Smooth muscle cell (in vitro differentiated cells): ENCODE measurements around the gene GJB4. TPM values are rescaled to one million over a fixed set of nuclear protein-coding genes. Genes with fewer than 3 reads are reported as not detected.

Experiments
- DNase-seq: peaks from one replicate; lab custom pipeline; 2025; ENCODE audit not compliant: unreplicated experiment; lab: John Stamatoyannopoulos, UW
- H2AFZ ChIP-seq: fragments of 200-600 bp; sonication (generic); 2 replicates; pipeline ENCODE4 v1.6.0; 2016; ENCODE audit warnings: antibody characterized with exemption, low read depth, mild to moderate bottlenecking
- H3F3A ChIP-seq: fragments of 200-600 bp; sonication (generic); 2 replicates; pipeline ENCODE4 v1.6.0; 2017; ENCODE audit warnings: antibody characterized with exemption, low read depth
- H3K27ac ChIP-seq: fragments of 200-600 bp; sonication (generic); 2 replicates; pipeline ENCODE4 v1.5.1; 2016; ENCODE audit warnings: low read depth, mild to moderate bottlenecking
- H3K27me3 ChIP-seq: fragments of 200-600 bp; sonication (generic); 2 replicates; pipeline ENCODE4 v1.6.1; 2016; ENCODE audit warnings: low read depth, mild to moderate bottlenecking
- H3K36me3 ChIP-seq: fragments of 200-600 bp; sonication (generic); 2 replicates; pipeline ENCODE4 v1.5.1; 2016; ENCODE audit warnings: low read depth
- H3K4me1 ChIP-seq: fragments of 200-600 bp; sonication (generic); 2 replicates; pipeline ENCODE4 v1.5.1; 2016; ENCODE audit warnings: low read depth
- H3K4me2 ChIP-seq: fragments of 200-600 bp; sonication (generic); 2 replicates; pipeline ENCODE4 v1.6.0; 2016; ENCODE audit warnings: mild to moderate bottlenecking
- H3K4me3 ChIP-seq: fragments of 200-600 bp; sonication (generic); 2 replicates; pipeline ENCODE4 v1.5.1; 2016; ENCODE audit warnings: mild to moderate bottlenecking
- H3K79me2 ChIP-seq: fragments of 200-600 bp; sonication (generic); 2 replicates; pipeline ENCODE4 v1.6.0; 2016; ENCODE audit warnings: low read depth, mild to moderate bottlenecking
- H3K9ac ChIP-seq: fragments of 200-600 bp; sonication (generic); 2 replicates; pipeline ENCODE4 v1.6.0; 2016; ENCODE audit warnings: low read depth
- H3K9me3 ChIP-seq: fragments of 200-600 bp; sonication (generic); replicated peaks from 2 replicates; pipeline ENCODE4 v1.5.1; 2016; ENCODE audit warnings: low read depth
- H4K20me1 ChIP-seq: fragments of 200-600 bp; sonication (generic); 2 replicates; pipeline ENCODE4 v1.6.0; 2016; ENCODE audit warnings: low read depth
- CTCF ChIP-seq: fragments of 200-600 bp; sonication (generic); IDR thresholded peaks from 2 replicates; pipeline ENCODE4 v1.5.1; 2017; ENCODE audit warnings: borderline replicate concordance, mild to moderate bottlenecking, antibody characterized with exemption; ENCODE audit not compliant: insufficient read depth, poor library complexity, severe bottlenecking
- WGBS: methylation state at CpG from one replicate; pipeline ENCODE4 v1.1.7; 2016; ENCODE audit warnings: low lambda C conversion rate; 5-methylcytosine and 5-hydroxymethylcytosine counted together
- polyA plus RNA-seq: library from polyadenylated mRNA; unstranded; fragments of >200 nt; fragmentation: Nextera tagmentation; extraction: Ambion mirVana; gene quantifications from 2 replicates; pipeline ENCODE4 v1.2.1, GENCODE V29; 2016
- total RNA-seq: library from RNA; depleted of rRNA; stranded (reverse); fragments of >200 nt; gene quantifications from 2 replicates; pipeline ENCODE4 v1.2.3, GENCODE V29; 2014

The GJB4 gene
- total and polyA plus RNA-seq, 2 experiments from 2014 or later = 0.67 TPM; not detected in 1

GRCh38 chr1:34747638-34747941, 11.9 kb upstream of the GJB4 start:
- Histone ChIP-seq H3K79me2 (no peaks in the 10 kb centered on the region), H3K9me3 (no peaks in the 10 kb centered on the region), H3F3A (no peaks in the 10 kb centered on the region), H3K4me3 (no peak overlapping the region), H3K27ac (no peak overlapping the region), H2AFZ (no peak overlapping the region), H4K20me1 (no peaks in the 10 kb centered on the region), H3K4me2 (no peak overlapping the region), H3K27me3 (no peaks in the 10 kb centered on the region), H3K4me1 (peaks cover 9% of the 10 kb centered on the region), H3K9ac (no peak overlapping the region), H3K36me3 (no peaks in the 10 kb centered on the region)
- DNase-seq = no peak
- 81% methylated on average over 6 of the region's 6 CpGs for whole genome bisulfite sequencing
- no peak for TF ChIP-seq CTCF

GRCh38 chr1:34749992-34750391, 9.5 kb upstream of the GJB4 start:
- WGBS = 42% methylated on average over 8 of the region's 8 CpGs
- Histone ChIP-seq H3K4me3 (no peak overlapping the region), H3K27me3 (no peaks in the 10 kb centered on the region), H3K4me1 (peaks cover 9% of the 10 kb centered on the region), H3K9ac (no peak overlapping the region), H2AFZ (no peak overlapping the region), H3K27ac (no peak overlapping the region), H4K20me1 (no peaks in the 10 kb centered on the region), H3F3A (no peaks in the 10 kb centered on the region), H3K36me3 (no peaks in the 10 kb centered on the region), H3K79me2 (no peaks in the 10 kb centered on the region), H3K4me2 (no peak overlapping the region), H3K9me3 (no peaks in the 10 kb centered on the region)
- no peak for DNase-seq
- no peak for TF ChIP-seq CTCF

DNA sequence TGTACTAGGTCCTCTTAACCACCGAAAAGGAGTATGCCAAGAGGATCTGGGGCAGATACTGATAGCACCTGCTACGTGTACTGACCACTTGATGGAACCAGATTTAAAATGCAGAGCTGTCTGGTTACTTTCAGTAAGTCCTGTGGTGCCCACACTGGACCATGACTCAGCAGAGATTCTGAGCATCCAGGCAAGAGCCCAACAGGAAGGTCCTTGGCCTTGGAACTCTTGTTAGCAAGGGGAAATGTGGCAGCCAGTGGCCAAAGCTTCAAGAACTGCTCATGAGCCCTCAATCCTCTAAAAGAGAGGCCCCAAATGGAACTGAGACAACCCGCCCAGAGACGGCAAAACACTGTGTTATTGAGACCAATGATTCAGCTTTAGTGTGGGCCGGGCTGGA, 8.9 kb upstream of the GJB4 start:
- Histone ChIP-seq H3K9me3 (no peaks in the 10 kb centered on the region), H3K4me2 (no peak overlapping the region), H3F3A (no peaks in the 10 kb centered on the region), H3K27me3 (no peaks in the 10 kb centered on the region), H3K79me2 (no peaks in the 10 kb centered on the region), H3K9ac (no peak overlapping the region), H3K4me3 (no peak overlapping the region), H3K4me1 (peaks cover 9% of the 10 kb centered on the region), H3K27ac (no peak overlapping the region), H4K20me1 (no peaks in the 10 kb centered on the region), H2AFZ (no peak overlapping the region), H3K36me3 (no peaks in the 10 kb centered on the region)
- no peak for TF ChIP-seq CTCF
- DNase-seq = no peak
- WGBS = 91% methylated on average over 5 of the region's 5 CpGs

DNA sequence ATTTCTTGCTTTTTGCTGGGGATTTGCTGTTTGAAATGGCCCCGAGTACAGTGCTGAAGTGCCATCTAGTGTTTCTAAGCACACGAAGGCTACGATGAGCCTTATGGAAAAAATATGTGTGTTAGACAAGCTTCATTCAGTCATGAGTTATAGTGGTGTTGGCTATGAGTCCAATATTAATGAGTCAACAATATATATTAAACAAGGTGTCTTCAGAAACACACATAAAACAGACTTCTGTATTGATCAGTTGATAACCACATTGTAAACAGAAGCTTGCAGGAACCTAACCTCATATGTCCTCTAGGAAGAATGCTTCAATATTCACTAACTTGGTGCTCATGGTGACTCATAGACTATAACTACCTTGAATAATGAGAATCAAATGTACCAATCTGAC, 6.4 kb upstream of the GJB4 start:
- Histone ChIP-seq H3K4me3 (no peak overlapping the region), H3K4me1 (peaks cover 9% of the 10 kb centered on the region), H3K27ac (no peak overlapping the region), H3F3A (no peaks in the 10 kb centered on the region), H2AFZ (no peak overlapping the region), H3K79me2 (no peaks in the 10 kb centered on the region), H3K9me3 (no peaks in the 10 kb centered on the region), H4K20me1 (no peaks in the 10 kb centered on the region), H3K36me3 (no peaks in the 10 kb centered on the region), H3K4me2 (no peak overlapping the region), H3K9ac (no peak overlapping the region), H3K27me3 (no peaks in the 10 kb centered on the region)
- no peak for TF ChIP-seq CTCF
- no peak for DNase-seq
- 84% methylated on average over 3 of the region's 3 CpGs for WGBS
